HTR-8/SVneo (cell line): ENCODE measurements around the gene UBASH3B.

Source experiments
- DNase-seq: peaks from one replicate; pipeline ENCODE4 v3.0.0; 2011; ENCODE audit warnings: low spot score, mixed read lengths; ENCODE audit not compliant: insufficient read length
- FAIRE-seq: peaks from 2 replicates; lab custom pipeline; 2011; peaks lifted over from hg19 to GRCh38; lab: Jason Lieb, UNC

Gene UBASH3B

GRCh38 chr11:122701143-122701542 lies 45.6 kb downstream of the UBASH3B start:
- no peak for FAIRE-seq

DNA sequence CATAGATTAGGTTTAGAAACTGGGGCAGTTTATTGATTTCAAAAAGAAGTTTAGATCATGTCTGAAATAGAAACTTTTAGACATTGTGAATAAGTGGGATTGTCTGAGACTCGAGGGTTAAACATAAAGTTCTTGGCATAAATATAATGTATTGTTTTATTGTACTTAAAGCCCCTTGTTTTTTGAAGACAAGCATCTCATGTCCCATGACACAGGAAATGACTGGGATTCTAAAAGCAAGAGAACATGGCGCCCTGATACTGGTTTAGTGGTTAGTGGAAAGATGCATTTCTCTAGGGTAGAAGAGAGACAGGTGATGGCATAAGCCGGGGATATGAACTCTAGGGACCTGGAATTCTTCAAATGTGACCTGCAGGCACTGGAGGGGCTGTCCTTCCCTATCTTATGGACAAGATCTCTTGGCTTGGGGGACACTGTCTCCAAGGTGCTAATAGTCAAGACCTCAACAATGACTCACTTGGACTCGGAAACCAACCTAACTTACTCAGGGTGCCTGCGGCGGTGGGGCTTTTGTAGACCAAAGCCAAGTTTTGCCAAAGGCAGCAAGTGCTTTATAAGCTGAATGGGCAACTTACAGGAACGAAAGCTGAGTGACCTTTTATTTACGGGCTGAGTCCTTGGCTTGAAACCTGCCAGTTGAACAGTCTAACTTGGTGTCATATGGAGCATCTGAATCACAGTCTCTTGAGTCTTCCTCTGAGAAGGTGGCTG lies 48.2 kb downstream of the UBASH3B start:
- FAIRE-seq: no peak
- no peak for DNase-seq

More at GRCh38 chr11:122701143-122701542, 45.6 kb downstream of the UBASH3B start:
- DNase-seq: no peak

DNA sequence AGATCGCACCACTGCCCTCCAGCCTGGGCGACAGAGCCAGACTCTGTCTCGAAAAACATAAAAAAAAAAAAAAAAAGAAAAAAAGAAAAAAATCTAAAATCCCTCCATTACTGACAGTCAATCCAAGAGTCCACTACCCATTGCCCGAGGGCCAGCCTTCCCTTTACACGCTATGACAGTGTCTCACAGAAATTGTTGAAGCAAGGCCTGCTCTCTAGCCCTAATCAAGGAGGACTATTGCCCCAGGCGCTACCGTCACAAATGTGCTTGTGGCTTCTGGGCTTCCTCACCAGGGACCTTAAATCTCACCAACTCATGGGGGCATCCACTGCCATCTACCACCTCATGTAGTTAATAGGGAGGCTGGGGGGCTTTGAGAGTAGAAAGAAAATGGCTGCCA lies 49.9 kb downstream of the UBASH3B start:
- DNase-seq: no peak
- FAIRE-seq: no peak

GRCh38 chr11:122706291-122707088 lies 51.0 kb downstream of the UBASH3B start:
- DNase-seq (peak; percentile 42), FAIRE-seq (no peak)

DNA sequence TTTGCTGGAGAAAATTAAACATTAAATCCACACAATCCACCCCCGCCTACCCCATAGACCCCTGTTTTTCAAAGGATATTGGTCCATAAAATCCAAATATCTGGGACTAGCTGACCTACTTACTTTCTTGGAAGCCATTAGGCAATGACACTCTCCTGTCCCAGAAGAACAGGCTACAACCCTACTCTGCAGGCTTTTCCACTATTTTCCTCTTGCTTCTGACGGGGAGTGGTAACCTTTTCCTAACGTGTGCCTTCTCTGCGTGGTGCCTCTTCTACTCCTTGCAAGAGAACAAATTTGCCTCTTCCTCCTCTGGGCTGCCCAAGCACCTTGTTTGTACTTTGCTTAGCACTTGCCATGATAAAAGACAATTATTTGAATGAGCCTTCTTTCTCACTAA lies 51.6 kb downstream of the UBASH3B start:
- no peak for FAIRE-seq
- no peak for DNase-seq

DNA sequence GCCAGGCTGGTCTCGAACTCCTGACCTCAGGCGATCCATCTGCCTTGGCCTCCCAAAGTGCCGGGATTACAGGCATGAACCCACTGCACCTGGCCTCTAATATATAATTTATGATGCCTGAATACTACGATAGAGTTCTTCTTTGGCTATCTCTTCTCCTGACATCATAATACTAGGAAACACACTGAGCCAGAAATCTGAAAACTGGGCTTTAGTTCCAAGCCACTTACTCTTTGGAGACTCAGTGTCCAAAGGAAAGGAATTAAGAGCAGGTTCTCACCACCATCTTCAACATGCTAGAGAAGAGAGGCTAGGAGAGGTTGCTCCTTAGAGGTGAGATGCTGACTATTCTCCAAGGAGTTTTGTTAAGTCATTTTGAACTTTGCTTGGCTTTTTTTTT lies 52.4 kb downstream of the UBASH3B start:
- DNase-seq (no peak), FAIRE-seq (no peak)

- DNase-seq: no peak
- no peak for FAIRE-seq
These were observed 53.7 kb downstream of the UBASH3B start for GRCh38 chr11:122709039-122709760.

GRCh38 chr11:122711362-122711761 lies 55.8 kb downstream of the UBASH3B start:
- DNase-seq (no peak), FAIRE-seq (no peak)

GRCh38 chr11:122711831-122712381 lies 56.4 kb downstream of the UBASH3B start:
- DNase-seq (no peak), FAIRE-seq (no peak)

GRCh38 chr11:122714004-122714403 lies 58.5 kb downstream of the UBASH3B start:
- FAIRE-seq: no peak
- DNase-seq: no peak

DNA sequence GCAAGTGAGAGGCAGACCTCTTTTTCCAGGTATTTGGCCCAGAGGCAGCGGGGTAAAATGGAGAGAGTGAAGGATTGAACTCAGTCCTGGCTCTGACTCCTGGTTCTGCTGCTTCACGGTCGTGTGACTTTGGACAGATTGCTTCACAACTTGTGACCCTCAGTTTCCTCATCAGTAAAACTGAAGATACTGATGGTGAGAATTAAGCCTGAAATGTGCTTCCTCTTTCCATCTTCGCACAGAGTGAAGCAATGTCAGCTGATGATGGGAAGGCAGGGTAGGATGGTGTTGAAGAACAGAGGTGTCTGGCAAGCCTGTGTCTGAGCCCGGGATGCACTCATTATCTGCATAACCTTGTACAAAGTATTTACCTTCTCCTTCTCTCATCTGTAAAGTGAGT lies 59.0 kb downstream of the UBASH3B start:
- DNase-seq: no peak
- peak; percentile 48 for FAIRE-seq

DNA sequence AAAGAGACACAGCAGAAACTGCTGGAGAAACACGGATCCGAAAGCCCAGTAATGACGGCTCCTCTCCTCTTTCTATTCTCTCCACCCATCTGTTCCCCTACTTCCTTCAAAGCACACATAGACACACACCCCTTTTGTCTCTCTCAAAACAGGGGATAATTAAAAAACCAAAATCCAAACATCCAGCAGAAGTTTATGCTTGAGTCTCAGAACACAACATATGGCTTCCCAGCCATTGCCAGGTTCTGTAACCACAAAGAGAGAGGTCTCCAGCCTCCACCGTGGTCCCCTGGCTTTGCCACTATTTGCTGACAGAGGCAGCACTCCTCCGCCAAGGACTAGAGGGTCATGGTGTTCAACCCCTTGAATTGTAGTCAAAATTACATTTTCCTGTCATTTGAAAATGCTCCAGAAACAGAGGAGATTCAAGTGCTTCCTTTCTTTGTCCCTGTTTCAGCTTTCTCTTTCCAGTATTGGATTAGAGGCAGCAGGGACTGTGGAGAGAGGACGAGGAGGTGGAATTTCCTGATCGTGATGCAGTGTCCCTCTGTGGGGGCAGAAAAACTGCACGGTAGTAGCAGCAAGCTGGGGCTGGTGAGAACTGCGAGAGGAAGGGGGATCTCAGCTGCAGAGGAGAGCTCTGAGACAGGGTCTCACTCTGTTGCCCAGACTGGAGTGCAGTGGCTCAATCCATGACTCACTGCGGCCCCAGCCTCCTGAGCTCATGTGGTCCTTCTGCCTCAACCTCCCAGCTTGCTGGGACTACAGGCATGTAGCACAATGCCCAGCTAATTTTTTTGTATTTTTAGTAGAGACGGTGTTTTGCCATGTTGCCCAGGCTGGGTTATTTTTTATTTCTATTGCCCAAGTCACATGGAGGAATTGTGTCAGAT lies 60.3 kb downstream of the UBASH3B start:
- no peak for FAIRE-seq
- no peak for DNase-seq

DNA sequence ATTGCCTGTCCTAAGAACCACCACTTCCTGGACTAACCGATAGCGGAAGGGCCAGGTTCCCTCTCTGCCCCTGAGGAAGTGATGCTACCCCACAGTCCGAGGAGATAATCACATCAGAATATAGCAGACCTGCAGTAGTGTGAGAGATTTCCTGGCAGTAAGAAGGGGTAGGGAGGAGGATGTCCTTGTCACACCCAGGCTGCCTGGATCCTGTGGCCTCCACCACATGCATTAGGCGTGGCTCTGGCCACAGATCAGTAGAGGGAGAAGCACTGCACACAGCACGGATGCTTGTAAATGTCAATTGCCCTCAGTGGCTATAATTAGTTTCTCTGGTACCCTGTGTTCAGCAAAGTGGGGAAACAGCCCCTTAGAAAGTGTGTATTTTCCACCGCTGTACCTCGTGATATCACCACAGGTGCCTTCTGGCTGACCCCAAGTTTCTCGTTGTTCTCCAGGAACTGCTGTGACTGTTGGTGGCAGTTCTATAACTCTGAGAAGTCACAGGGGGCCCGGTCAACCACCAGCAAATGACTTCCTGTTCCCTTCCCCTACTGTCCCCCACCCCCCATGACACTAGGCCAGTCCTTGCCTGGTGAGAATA lies 61.8 kb downstream of the UBASH3B start:
- no peak for DNase-seq

DNA sequence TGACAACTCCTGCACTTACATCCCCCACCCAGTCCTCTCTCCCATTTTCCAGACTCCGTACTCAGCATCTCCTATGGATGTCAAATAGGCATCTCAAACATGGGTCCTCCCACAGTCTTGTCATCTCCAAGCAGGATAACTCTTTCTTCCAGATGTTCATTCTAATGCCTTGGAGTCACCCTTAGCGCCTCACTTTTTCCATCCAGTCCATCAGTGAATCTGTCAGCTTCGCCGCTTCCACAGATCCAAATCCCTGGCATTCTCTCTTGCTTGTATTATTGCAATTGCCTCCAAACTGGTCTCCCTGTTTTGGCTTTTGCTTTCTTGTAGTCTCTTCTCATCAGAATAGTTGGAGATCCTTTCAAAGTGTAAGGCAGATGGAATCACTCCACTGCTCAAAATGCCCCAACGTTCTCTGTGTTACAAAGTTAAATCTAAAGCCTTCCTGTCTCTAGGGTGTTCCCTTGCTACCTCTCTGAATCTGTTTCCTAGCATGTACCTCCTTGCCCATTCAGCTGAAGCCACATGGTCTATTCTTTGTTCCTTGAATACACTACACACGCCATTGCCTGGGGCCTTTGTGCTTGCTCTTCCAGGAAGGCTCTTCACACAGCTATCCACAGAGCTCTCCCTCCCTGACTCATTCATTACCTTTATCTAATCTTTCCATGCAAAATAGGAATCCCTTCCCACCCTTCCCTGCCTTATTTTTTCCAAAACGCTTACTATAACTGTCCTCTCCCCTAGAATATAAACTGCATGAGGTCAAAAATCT lies 64.8 kb downstream of the UBASH3B start:
- no peak for FAIRE-seq
- no peak for DNase-seq

More for the DNA sequence above, 61.8 kb downstream of the UBASH3B start:
- no peak for FAIRE-seq

- no peak for FAIRE-seq
- no peak for DNase-seq
These were observed 65.9 kb downstream of the UBASH3B start for GRCh38 chr11:122721201-122721963.

GRCh38 chr11:122721964-122722266 lies 66.4 kb downstream of the UBASH3B start:
- peak; percentile 48 for DNase-seq
- FAIRE-seq: no peak

DNA sequence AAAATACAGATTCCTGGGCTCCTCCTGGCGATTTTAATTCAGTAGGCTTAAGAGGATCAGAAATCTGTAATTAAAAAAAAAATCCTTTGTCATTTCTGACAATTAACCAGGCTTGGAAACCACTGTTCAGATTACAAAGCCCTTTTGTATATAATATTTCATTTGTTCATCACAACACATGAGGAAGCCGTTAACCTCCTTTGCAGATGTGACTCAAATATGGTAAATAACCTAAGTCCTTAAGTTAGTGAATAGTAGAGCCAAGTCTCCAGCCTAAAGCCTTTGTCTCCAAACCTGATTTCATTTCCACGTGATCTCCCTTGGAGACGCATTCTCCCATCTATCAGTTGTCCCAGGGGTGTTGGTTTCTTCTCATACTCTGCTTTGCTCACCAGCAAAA lies 67.6 kb downstream of the UBASH3B start:
- FAIRE-seq: no peak

GRCh38 chr11:122723576-122723975 lies 68.1 kb downstream of the UBASH3B start:
- DNase-seq (no peak), FAIRE-seq (no peak)

More for the DNA sequence above, 67.6 kb downstream of the UBASH3B start:
- DNase-seq: no peak
